HG02884 (cell line): Measurements from ENCODE around the gene NUP62CL.

Experiments
- ATAC-seq: cut with Tn5 transposase; IDR thresholded peaks from one replicate; pipeline ENCODE4 v1.9.1; 2021; ENCODE audit warnings: mild to moderate bottlenecking, moderate library complexity; ENCODE audit not compliant: unreplicated experiment

The NUP62CL gene

GRCh38 chrX:107154787-107155620 is 51.2 kb downstream of the NUP62CL start:
- ATAC-seq: no peak

- no peak for ATAC-seq
These were observed 53.2 kb downstream of the NUP62CL start for GRCh38 chrX:107153005-107153404.

GRCh38 chrX:107146670-107147069 is 59.6 kb downstream of the NUP62CL start:
- no peak for ATAC-seq

- ATAC-seq: no peak
These were observed 70.3 kb downstream of the NUP62CL start for GRCh38 chrX:107135965-107136307.

- ATAC-seq: no peak
These were observed 70.9 kb downstream of the NUP62CL start for GRCh38 chrX:107135049-107135964.

- ATAC-seq: no peak
These were observed 82.5 kb downstream of the NUP62CL start for GRCh38 chrX:107123750-107124149.

GRCh38 chrX:107119283-107119682 is 87.0 kb downstream of the NUP62CL start:
- ATAC-seq: no peak

GRCh38 chrX:107118322-107119147 is 87.7 kb downstream of the NUP62CL start, which contains the start of gene RBM41:
Gene RBM41, minus strand, starts transcription at chrX:107118822. Its CDS starts 49 bp downstream, at chrX:107118773.
- ATAC-seq: peak; percentile 99

- no peak for ATAC-seq
These were observed 88.3 kb downstream of the NUP62CL start for GRCh38 chrX:107117993-107118321.

- no peak for ATAC-seq
These were observed 98.8 kb downstream of the NUP62CL start for GRCh38 chrX:107107459-107107858.

- no peak for ATAC-seq
These were observed 103.3 kb downstream of the NUP62CL start for GRCh38 chrX:107102980-107103379.

GRCh38 chrX:107076158-107076557 is 130.1 kb downstream of the NUP62CL start:
- ATAC-seq: no peak
